ENCODE measurements around the gene SH3PXD2A.
"Not testable (repeated sequence)": the region's sequence is repeated elsewhere in the genome, so short reads cannot be mapped to it uniquely, and the experiment has no call there.

SH3PXD2A gene

DNA sequence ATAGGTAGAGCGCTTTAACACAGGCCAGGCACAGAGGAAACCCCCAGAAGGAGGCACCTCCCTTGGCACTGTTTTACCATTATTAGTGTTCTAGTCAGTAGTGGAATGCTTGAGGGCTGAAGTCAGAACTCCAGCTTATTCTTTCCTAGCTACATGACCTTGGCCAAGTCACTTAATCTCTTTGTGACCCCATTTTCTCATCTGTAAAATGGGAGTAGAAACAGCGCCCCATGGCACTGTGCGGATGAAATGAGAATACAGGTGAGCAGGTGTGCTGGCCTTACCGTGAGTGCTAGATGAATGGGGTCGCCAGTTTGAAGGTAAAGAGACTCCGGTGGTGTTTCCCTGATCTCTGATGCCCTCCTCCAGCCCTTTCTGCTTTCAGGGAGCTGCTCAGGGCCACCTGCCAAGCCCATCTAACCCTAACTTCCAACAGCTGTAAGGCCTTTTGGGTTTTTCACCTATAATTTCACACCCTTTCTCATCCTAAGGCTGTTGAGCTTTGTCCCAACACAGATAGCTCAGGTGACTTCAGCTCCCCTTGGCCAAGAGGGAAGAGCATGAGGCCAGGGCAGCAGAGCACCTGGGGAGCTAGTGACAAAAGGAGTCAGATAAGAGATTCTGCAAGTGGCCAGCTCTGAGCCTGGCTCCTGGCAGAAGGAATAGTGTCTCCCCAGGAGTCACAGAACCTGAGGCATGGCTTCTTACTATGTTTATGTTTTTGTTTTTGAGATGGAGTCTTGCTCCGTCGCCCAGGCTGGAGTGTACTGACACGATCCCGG, 76.8 kb downstream of the SH3PXD2A start:
- in situ Hi-C loops (cut with HindIII; ENCODE audit: low sequenced_read_pairs) = no loop called here

DNA sequence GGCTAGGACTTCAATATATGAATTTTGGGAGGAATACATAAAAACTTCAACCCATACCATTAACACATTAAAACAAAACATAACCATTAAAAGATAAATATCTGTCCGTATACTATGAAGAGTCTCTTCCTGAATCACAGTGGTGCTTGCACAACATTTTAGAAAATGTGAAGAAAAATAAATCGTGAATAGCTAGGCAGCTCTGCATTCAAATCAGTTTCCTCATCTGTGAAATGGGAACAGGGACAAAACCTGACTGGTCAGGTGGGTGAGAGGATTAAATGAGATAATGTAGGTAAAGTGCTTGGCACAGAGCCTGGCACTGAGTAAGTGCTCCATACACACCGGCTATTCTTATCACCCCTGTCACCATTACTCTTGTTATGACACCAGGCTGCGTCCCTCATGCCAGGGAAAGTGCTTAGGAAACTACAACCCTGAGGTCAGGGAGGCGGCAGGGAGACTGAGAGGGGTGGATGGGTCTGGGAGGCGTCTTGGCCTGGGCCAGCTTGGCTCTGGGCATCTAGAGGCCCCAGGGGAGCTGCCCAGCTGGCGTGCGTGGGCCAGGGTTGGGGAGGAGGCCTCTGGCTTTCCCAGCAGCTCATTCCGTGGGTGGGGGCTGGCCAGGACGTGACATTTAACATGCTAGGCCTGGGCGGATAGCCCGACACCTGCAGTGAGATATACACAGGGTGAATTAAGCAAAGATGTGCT, 78.3 kb downstream of the SH3PXD2A start:
- in situ Hi-C loops (cut with HindIII; ENCODE audit: low sequenced_read_pairs) = no loop called here

DNA sequence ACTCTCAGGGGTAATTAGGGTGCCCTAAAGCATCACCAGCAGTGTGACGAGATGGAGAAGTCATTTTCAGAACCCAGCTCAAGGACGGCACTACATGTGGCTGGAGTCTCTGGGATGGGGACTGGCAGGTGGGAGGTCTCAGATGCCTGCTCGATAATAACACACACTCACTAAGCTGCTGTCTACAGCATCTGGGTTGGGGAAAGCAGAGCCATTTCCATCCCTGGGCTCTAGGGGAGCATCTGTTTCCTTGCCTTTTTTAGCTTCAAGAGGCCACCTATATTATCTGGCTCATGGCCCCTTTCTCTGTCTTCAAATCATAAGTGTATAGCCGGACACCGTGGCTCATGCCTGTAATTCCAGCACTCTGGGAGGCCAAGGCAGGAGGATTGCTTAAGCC, 79.6 kb downstream of the SH3PXD2A start:
- in situ Hi-C loops (cut with HindIII; ENCODE audit: low sequenced_read_pairs) = no loop called here

DNA sequence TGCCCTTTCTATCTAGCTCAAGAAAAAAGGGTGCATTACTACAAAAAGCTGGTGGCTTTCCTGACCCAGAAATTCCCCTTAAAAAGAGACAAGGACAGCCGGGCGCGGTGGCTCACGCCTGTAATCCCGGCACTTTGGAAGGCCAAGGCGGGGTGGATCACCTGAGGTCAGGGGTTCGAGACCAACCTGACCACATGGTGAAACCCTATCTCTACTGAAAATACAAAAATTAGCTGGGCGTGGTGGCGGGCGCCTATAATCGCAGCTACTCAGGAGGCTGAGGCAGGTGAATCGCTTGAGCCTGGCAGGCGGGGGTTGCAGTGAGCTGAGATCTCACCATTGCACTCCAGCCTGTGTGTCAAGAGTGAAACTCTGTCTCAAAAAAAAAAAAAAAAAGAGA, 82.5 kb downstream of the SH3PXD2A start:
- in situ Hi-C loops (cut with HindIII; ENCODE audit: low sequenced_read_pairs) = not testable (repeated sequence)

DNA sequence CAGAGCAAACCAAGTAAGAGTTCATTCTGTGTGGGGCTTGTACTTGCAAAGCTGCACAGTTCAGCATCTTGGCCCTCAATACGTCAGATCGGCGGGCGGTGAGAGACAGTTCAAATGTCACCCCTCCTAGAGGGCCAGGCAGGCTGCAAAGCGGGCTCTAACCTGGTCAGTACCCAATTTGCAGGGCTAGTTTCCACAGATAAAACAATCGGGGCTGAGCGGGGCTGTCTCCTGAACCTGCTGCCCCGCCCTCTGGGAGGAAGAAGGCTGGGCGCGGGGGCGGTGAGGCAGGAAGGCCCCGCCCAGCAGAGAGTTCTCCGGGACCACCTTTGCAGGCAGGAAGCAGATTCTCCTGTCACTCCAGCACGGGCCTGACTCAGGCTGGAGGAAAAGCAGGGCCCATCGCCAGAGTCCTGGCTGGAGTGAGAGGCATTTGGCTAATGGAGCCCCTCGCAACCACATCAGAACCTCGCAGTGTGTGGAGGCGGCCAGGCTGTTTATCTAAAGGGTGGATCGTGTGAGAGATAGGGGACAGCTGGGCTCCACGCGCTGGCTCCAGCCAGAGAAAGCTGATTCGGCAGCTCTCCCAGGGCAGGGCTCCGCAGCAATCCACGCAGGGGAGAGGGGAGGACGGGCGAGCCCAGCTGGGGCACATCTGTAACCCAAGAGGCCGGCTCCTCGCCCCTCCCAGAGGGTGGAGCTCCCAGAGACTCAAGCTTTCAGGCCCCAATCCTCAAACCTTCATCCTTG, 83.1 kb downstream of the SH3PXD2A start:
- in situ Hi-C loops (cut with HindIII; ENCODE audit: low sequenced_read_pairs) = no loop called here

DNA sequence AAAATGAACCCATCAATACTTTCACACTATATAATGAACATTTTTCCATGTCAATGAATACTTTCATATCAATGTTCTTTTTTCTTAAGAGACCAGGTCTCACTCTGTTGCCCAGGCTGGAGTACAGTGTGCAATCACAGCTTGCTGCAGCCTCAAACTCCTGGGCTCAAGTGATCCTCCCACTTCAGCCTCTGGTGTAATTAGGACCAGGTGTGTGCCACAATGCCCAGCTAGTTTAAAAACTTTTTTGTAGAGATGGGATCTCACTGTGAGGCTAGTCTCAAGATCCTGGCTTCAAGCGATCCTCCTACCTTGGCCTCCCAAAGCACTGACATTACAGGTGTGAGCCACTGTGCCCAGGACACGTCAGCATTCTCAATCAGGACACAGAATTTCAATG, 85.2 kb downstream of the SH3PXD2A start:
- in situ Hi-C loops (cut with HindIII; ENCODE audit: low sequenced_read_pairs) = no loop called here

DNA sequence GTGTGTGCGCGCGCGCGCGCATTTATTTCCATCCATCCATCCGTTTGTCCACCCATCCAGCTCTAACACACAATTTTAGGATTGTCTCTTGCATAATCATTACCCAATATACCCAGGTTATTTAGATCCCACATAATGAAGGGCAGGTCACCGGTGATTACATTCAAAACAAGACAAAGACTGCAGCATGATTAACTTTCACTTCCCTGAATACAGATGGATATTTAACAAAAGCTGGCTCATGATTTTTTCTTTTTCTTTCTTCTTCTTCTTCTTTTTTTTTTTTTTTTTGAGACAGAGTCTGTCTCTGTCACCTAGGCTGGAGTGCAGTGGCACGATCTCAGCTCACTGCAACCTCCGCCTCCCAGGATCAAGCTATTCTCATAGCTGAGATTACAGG, 86.2 kb downstream of the SH3PXD2A start:
- in situ Hi-C loops (cut with HindIII; ENCODE audit: low sequenced_read_pairs) = no loop called here

DNA sequence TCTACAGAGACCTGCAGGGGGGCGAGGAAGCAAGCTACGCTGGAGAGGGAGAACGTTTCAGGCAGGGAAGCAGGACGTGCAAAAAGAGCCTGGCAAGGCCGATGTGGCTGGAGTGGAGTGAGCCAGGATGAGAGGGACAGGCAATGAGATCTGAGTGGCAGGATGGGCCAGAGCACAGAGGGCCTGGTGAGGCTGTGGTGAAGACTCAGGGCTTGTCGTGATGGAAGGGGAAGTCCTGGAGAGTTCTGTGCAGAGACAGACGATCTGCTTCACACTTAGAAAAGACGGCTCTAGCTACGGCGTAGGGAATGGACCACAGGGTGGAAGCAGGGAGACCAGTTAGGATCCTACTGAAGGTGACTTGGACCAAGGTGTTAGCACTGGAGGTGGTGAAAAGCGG, 87.0 kb downstream of the SH3PXD2A start:
- in situ Hi-C loops (cut with HindIII; ENCODE audit: low sequenced_read_pairs) = no loop called here

DNA sequence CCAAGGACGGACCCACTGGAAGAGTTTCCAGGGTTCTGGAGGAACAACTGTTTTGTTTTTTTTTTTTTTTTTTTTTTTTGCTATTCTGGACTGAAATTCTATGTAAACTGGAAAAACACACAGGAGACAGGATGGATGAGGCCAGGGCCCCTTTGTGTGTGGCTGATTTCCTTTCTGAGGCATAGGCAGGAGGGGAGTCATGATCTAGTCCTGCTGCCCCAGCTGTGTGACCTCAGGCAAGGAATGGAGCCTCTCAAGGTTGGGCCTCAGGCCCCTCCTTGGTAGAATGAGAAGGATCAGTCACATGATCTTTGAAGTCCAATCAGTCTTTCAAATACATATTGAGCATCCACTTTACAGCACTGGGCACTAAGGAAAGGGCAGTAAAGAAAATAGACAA, 87.6 kb downstream of the SH3PXD2A start:
- in situ Hi-C loops (cut with HindIII; ENCODE audit: low sequenced_read_pairs) = no loop called here

DNA sequence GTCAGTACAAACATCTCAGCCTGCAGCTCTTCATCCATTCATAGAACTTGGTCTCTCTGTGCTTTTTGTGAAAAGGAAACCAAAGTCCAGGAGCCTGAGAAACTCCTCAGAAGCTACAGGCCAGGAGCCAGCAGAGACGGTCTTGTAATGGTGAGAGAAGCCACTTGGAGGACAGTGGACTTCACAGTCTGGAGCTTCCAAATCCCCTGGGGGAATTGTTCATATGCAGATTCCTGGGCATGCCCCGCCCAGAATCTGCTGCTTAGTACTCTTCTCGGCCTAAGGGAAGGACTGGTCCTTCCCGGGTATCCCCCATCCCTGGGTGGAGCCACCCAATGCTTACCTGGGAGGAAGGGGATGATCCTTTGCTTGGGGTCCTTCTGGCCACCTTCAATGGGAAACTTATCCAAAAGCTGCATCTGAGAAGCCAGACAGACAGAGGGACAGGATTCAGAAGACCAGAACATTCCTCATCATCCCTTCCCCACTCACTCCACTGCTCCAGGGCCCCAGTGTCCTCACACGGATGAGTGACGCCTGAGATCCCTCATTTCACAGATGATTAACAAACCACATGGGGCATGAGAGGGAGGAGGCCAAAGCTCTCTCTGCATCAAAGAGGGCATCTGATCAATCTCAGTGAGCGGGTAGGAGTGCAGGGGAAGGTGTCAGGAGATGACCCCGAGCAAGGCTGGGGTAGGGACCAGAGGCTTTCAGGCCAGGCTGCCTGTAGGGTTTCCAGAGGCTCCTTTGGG, 88.4 kb downstream of the SH3PXD2A start:
- in situ Hi-C loops (cut with HindIII; ENCODE audit: low sequenced_read_pairs) = no loop called here

DNA sequence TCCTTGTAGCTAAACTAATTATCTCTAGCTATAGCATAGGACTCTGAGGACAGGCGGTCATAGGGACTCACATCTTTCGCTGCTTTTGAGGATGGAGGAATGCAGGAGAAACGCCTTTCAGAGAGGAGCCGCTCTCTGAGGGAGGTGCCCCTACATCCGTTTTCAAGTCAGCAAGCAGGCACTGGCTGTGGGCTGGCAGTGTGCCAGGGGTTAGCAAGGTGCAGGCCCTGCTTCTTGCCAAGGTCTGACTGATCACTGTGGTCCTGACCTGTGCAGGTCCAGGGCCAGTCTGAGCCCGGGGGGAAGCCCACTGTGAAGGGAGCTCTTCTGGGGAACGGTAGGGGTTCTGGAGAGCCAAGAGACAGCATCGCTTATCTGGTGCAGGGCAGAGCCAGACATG, 89.4 kb downstream of the SH3PXD2A start:
- in situ Hi-C loops (cut with HindIII; ENCODE audit: low sequenced_read_pairs) = no loop called here

DNA sequence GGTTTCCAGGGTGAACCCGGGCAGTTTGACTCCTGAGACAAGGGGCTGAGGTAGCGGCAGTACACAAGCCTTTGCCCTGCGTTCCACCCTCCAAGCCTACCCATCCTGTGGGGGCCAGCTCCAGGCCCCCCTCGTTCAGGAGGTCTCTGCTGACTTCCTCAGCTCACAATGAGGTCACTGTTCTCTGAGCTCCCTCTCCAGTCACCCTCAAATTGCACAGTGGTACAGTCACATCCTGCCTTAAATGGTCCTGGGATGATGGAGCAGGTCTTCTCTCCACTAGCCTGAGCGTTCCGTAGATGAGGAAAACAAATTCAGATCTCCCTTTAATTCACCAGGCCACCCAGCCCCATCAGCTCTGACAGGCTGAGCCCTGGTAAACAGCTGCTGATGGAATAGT, 90.2 kb downstream of the SH3PXD2A start:
- in situ Hi-C loops (cut with HindIII; ENCODE audit: low sequenced_read_pairs) = no loop called here

DNA sequence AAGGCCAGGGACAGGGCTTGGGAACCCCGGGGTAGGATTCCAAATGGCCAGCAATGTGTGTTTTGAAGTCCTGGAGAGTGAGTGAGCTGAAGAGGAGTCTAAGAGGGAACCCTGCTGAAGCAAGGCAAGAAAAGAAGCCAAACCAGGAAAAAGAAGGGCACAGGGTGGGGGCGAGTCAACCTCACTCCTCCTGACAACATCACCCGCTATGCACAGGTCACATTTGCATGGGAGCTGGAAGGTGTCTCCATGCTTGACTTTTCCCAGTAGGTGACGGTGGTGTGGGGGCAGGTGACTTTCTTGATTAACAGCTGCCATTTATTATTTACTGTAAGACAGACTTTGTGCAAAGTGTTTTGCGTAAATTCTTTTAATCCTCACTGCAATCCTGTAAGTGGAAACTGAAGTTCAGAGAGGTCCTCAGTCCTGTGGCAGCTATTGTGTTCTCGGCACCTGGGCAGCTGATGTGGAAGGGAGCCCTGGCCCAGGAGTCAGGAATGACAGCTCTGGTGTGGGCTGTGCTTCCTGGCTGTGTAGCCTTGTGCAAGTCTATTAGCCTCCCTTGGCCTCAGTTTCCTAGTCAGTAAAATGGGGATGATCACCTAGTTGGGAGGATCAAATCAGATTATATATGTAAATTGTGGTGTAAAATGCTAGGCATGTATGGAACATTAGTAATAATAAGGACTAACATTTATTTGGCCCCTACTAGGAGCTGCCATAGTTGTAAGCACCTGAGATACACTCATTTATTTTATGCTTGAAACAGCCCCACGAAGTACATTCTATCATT, 90.9 kb downstream of the SH3PXD2A start:
- in situ Hi-C loops (cut with HindIII; ENCODE audit: low sequenced_read_pairs) = no loop called here

DNA sequence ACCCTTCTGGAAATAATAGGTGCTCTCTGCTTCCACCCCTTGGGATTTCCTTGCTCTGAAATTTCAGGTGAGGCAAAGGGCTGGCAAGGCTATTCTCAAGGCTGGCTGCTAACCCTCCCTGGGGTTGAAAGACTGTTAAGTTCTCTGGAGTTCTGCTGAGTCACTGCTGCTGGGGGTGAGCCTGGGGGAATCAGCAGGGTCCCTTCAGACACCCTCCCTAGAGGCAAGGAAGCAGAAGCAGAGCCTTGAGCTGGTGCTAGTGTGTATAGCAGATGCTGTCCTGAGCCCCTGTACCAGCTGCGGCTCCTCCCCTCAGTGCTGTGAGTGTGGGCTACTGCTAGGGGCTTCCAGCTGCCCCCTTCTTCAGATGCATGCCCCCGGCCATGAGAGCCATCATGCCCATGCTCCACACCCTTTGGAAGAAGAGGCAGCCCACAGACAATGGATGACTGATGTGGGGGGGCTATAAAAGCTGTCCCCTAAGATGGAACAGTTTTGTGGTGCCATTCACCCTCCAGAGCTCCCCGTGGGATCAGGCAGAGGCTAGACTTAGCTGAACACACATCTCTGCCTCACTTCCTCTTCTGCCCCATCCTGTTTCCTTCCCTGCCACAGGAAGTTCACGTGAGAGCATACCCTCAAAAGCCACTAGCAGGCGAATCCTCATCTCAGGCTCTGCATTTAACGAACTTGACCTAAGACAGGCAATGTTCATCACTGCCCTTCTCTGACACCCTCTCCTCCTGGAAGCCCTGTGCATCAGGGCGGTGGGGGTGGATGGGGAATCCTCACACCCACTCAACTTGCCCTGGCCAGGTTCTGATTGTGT, 91.8 kb downstream of the SH3PXD2A start:
- in situ Hi-C loops (cut with HindIII; ENCODE audit: low sequenced_read_pairs) = no loop called here

DNA sequence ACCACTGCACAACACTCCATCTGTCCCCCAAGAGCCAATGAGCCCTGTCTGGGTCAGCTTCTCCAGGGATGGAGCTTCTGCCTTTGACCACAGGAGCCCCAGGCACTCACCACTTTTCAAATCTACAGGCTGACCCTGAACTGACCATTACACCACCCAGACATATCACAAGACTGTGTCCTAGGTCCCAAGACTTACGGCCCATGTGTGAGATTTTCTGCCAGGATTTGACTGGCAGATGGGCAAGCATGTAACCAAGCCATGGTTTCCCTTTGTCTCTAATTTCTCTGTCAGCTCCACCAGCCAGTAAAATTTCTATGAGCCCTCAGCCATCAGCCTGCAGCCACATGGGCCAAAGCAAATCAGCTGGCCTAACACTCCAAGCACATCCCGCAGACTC, 92.5 kb downstream of the SH3PXD2A start:
- in situ Hi-C loops (cut with HindIII; ENCODE audit: low sequenced_read_pairs) = no loop called here

DNA sequence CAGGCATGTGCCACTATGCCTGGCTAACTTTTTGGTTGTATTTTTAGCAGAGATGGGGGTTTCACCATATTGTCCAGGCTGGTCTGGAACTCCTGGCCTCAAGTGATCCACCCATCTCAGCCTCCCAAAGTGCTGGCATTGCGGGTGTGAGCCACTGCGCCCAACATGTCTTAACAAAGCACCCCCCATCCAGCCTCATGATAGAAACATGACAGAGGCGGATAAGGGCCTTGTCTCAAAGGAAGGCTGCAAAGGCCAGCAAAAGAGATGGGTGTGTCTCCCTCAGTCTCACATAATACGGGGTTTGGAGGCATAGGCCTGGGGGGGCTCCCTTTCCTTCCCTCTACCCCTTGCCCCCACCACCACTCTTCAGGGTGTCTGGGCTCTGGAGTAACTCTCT, 93.2 kb downstream of the SH3PXD2A start:
- in situ Hi-C loops (cut with HindIII; ENCODE audit: low sequenced_read_pairs) = no loop called here

DNA sequence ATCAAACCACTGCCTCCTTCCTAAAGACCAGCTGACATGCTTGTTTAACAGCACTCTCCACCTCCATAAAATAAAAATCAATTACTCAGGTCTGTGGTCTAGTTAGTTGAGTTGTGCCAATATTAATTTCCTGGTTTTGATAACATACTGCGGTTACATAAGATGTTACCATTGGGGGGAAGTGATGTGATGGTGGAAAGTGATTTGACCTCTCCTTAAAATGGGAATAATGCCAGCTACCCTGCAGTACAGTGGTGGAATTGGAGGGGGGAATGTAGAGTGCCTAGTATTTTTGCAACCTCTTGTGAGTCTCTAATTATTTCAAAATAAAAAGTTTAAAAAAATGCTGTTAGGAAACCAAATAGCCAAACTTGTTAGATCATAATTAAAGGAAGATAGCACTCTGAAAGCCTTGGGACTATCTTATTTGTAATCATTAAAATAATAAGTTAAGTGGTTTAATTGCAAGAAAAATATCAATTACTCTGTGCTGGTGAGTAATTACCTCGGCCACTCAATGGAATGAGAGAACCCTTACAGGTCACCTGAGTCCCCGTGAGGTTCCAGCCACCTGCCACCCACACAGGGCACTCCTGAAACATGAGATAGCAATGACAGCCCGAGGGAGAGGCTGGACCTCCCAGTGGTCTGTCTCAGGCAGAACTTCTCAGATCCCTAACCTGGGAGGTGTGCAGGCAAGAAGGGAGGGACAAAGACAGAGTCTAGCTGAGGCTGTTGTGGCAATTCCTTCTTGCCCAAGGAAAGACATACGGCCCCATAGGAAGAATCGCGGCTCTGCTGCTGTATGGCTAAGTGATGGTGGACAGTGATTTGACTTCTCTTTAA, 94.1 kb downstream of the SH3PXD2A start:
- in situ Hi-C loops (cut with HindIII; ENCODE audit: low sequenced_read_pairs) = no loop called here

DNA sequence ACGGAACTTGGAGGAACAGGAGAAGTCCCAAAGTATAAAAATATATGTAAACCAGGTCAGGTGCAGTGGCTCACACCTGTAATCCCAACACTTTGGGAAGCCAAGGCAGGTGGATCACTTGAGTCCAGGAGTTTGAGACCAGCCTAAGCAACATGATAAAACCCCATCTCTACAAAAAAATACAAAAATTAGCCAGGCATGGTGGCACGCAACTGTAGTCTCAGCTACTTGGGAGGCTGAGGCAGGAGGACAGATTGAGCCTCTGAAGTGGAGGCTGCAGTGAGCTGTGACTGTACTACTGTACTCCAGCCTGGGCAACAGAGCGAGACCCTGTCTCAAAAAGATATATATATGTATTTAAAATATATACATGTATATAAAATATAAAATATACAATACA, 95.1 kb downstream of the SH3PXD2A start:
- in situ Hi-C loops (cut with HindIII; ENCODE audit: low sequenced_read_pairs) = not testable (repeated sequence)
